HepG2 (cell line): Measurements from ENCODE around the gene JTB. TPM values are rescaled to one million over a fixed set of nuclear protein-coding genes. Genes with fewer than 3 reads are reported as not detected.
A peak's percentile ranks its signal among the peaks of the same experiment; 100 is the strongest.

ENCODE experiments used
- FOXK2 ChIP-seq: fragments of 450-650 bp; IDR thresholded peaks from 2 replicates; pipeline ENCODE4 v1.6.1; 2016
- HMGXB3 ChIP-seq: sonication (generic); formaldehyde crosslinking; IDR thresholded peaks from 2 replicates; pipeline ENCODE4 v1.4.0; 2020; ENCODE audit warnings: missing genetic modification reagents, borderline replicate concordance
- HOXA9 ChIP-seq: sonication (generic); formaldehyde crosslinking; IDR thresholded peaks from 2 replicates; pipeline ENCODE4 v1.8.1; 2022; ENCODE audit warnings: missing genetic modification reagents, mild to moderate bottlenecking, moderate library complexity, borderline replicate concordance
- JUNB ChIP-seq: sonication (generic); formaldehyde crosslinking; IDR thresholded peaks from 2 replicates; pipeline ENCODE4 v1.8.0; 2022; ENCODE audit warnings: missing genetic modification reagents, mild to moderate bottlenecking, borderline replicate concordance
- MAFK ChIP-seq, 2 experiments: IDR thresholded peaks in 1 of 2; conservative IDR thresholded peaks in 1 of 2; 2 replicates each; pipeline ENCODE4 v1.6.1; 2011; ENCODE audit warnings: improper control_type of control experiment in 2 of 2, low read length in 2 of 2
- MYNN ChIP-seq: sonication (generic); formaldehyde crosslinking; IDR thresholded peaks from 2 replicates; pipeline ENCODE4 v1.4.0; 2020; ENCODE audit warnings: mild to moderate bottlenecking, low read depth, missing genetic modification reagents
- PRDM10 ChIP-seq: sonication (generic); formaldehyde crosslinking; IDR thresholded peaks from 2 replicates; pipeline ENCODE4 v1.4.0; 2020; ENCODE audit warnings: low read depth, missing genetic modification reagents
- SIN3B ChIP-seq: fragments of 150-350 bp; IDR thresholded peaks from 2 replicates; pipeline ENCODE4 v1.6.1; 2014; ENCODE audit warnings: low read length
- TCF7L2 ChIP-seq: IDR thresholded peaks from 2 replicates; pipeline ENCODE4 v1.6.1; 2011; ENCODE audit warnings: mild to moderate bottlenecking, low read depth, low read length, moderate library complexity
- TFAP4 ChIP-seq: sonication (generic); IDR thresholded peaks from 2 replicates; pipeline ENCODE4 v1.6.1; 2016; ENCODE audit warnings: low read depth, borderline replicate concordance
- XRCC5 ChIP-seq: fragments of 200-400 bp; formaldehyde crosslinking; optimal IDR thresholded peaks from 2 replicates; pipeline ENCODE3; 2017; ENCODE audit warnings: mild to moderate bottlenecking, low read length
- ZNF12 ChIP-seq: sonication (generic); formaldehyde crosslinking; IDR thresholded peaks from 2 replicates; pipeline ENCODE4 v1.5.0; 2020; ENCODE audit warnings: missing genetic modification reagents
- ZNF362 ChIP-seq: sonication (generic); formaldehyde crosslinking; IDR thresholded peaks from 2 replicates; pipeline ENCODE4 v1.4.0; 2020; ENCODE audit warnings: missing genetic modification reagents, mild to moderate bottlenecking, borderline replicate concordance
- ZNF44 ChIP-seq: sonication (generic); formaldehyde crosslinking; IDR thresholded peaks from 2 replicates; pipeline ENCODE4 v1.5.1; 2020; ENCODE audit warnings: mild to moderate bottlenecking, missing genetic modification reagents
- ZNF460 ChIP-seq: sonication (generic); formaldehyde crosslinking; IDR thresholded peaks from 2 replicates; pipeline ENCODE4 v1.5.1; 2020; ENCODE audit warnings: missing genetic modification reagents, mild to moderate bottlenecking, borderline replicate concordance
- ZNF589 ChIP-seq: sonication (generic); formaldehyde crosslinking; conservative IDR thresholded peaks from 2 replicates; pipeline ENCODE4 v1.8.0; 2022; ENCODE audit warnings: mild to moderate bottlenecking, moderate library complexity, missing genetic modification reagents
- ZNF747 ChIP-seq: sonication (generic); formaldehyde crosslinking; IDR thresholded peaks from 2 replicates; pipeline ENCODE4 v1.8.1; 2023; ENCODE audit warnings: missing genetic modification reagents, mild to moderate bottlenecking, borderline replicate concordance
- ZNF891 ChIP-seq: sonication (generic); formaldehyde crosslinking; IDR thresholded peaks from 2 replicates; pipeline ENCODE4 v1.5.0; 2020; ENCODE audit warnings: mild to moderate bottlenecking, missing genetic modification reagents
- ZSCAN21 ChIP-seq: sonication (generic); formaldehyde crosslinking; IDR thresholded peaks from 2 replicates; pipeline ENCODE4 v1.8.0; 2022; ENCODE audit warnings: mild to moderate bottlenecking, missing genetic modification reagents, moderate library complexity, borderline replicate concordance
- polyA plus RNA-seq, 8 experiments: library from polyadenylated mRNA; depleted of rRNA in 3 of 8; stranded (reverse) in 7 of 8; unstranded in 1 of 8; fragments of >200 nt; fragmentation: Illumina TruSeq in 4 of 8; extraction: Trizol in 4 of 8; gene quantifications; 2 replicates each; pipeline versions ENCODE4 v1.2.1 to v1.2.3, GENCODE V29; 2011 to 2016; ENCODE audit warnings: low read depth in 4 of 8, missing spikeins in 1 of 8, mixed read lengths in 1 of 8; ENCODE audit not compliant: insufficient read depth in 1 of 8
- total RNA-seq, 5 experiments: library from RNA; depleted of rRNA; stranded (reverse); fragments of >200 nt; fragmentation: Illumina TruSeq; extraction: Trizol; gene quantifications; 2 replicates each; pipeline ENCODE4 v1.2.3, GENCODE V29; 2016; ENCODE audit warnings: low read depth in 1 of 5

JTB gene
- total and polyA plus RNA-seq, 2 of the 13 experiments (the other 11 are each of a cell fraction or from before 2014, with no cell fraction given), result 96.7 to 99.2 TPM

- no peak for TF ChIP-seq ZNF362 (CRISPR knock-in tag)
- no peak for TF ChIP-seq TFAP4
- TF ChIP-seq ZNF589 (CRISPR knock-in tag), result no peak
- TF ChIP-seq ZNF747 (CRISPR knock-in tag), result no peak; the same call in 1 of the 2 replicates
- 0 out of 2 replicates have a peak, but pooled peaks have one; percentile 30 for TF ChIP-seq ZNF891
- no peak for TF ChIP-seq MYNN (CRISPR knock-in tag)
- TF ChIP-seq TCF7L2, result no peak
- no peak for TF ChIP-seq HOXA9
- TF ChIP-seq ZNF12 (CRISPR knock-in tag), result no peak
- no peak for TF ChIP-seq JUNB (CRISPR knock-in tag)
- TF ChIP-seq FOXK2, result no peak
- TF ChIP-seq HMGXB3, result 0 out of 2 replicates have a peak, but pooled peaks have one; percentile 26
- no peak for TF ChIP-seq ZNF44
- TF ChIP-seq ZSCAN21 (CRISPR knock-in tag), result no peak
- TF ChIP-seq MAFK (conservative IDR thresholded peaks at IDR 0.05 in 1 of 2, IDR thresholded peaks at IDR 0.05 in 1 of 2; ENCODE audit: low read length in 2 of 2), result no peak
- TF ChIP-seq PRDM10 (CRISPR knock-in tag), result no peak
- no peak for TF ChIP-seq ZNF460 (CRISPR knock-in tag)
- no peak for TF ChIP-seq XRCC5
- no peak for TF ChIP-seq SIN3B
Measured at GRCh38 chr1:153963030-153963849, 14.2 kb downstream of the JTB start, which contains the start of gene SLC39A1 (continued).
